Thoracic aorta (tissue), 2 donors: ENCODE results near the gene FRMPD2. TPM values are rescaled to one million over a fixed set of nuclear protein-coding genes. Genes with fewer than 3 reads are reported as not detected.

Experiments used
- ATAC-seq: fragments of 150-250 bp; one replicate; pipeline ENCODE4 v1.8.0; 2017; ENCODE audit warnings: low read depth; ENCODE audit not compliant: insufficient number of reproducible peaks, low FRiP score
- DNase-seq: peaks from one replicate; pipeline ENCODE4 v3.0.0-alpha.2; 2020; ENCODE audit warnings: low spot score
- H3K27ac ChIP-seq, 2 donors: fragments of 200-600 bp; sonication (generic); 1 replicate in 1 of 2; 2 replicates in 1 of 2; pipeline ENCODE4 v1.5.1; 2016; ENCODE audit warnings: mild to moderate bottlenecking in 2 of 2, moderate library complexity in 2 of 2
- H3K27me3 ChIP-seq: fragments of 200-600 bp; sonication (generic); replicated peaks from 2 replicates; pipeline ENCODE4 v1.6.0; 2016; ENCODE audit warnings: mild to moderate bottlenecking; ENCODE audit not compliant: insufficient read depth
- H3K36me3 ChIP-seq: fragments of 200-600 bp; sonication (generic); one replicate; pipeline ENCODE4 v1.5.1; 2016
- H3K4me1 ChIP-seq, 2 donors: fragments of 200-600 bp; sonication (generic); 1 replicate in 1 of 2; 2 replicates in 1 of 2; pipeline versions ENCODE4 v1.5.1 to v1.6.0; 2016; ENCODE audit warnings: low read depth in 2 of 2, mild to moderate bottlenecking in 1 of 2; ENCODE audit not compliant: control insufficient read depth in 1 of 2
- H3K4me3 ChIP-seq: fragments of 200-600 bp; sonication (generic); 2 replicates; pipeline ENCODE4 v1.5.1; 2016; ENCODE audit warnings: mild to moderate bottlenecking
- H3K9me3 ChIP-seq: fragments of 200-600 bp; sonication (generic); 2 replicates; pipeline ENCODE4 v1.5.1; 2016
- total RNA-seq, 2 donors: library from RNA; depleted of rRNA; stranded (reverse); fragments of >200 nt; gene quantifications; one replicate each; pipeline versions ENCODE4 v1.1.0 to v1.2.3, GENCODE V29; 2016
- TF ChIP-seq, protein P1 (sequence below): fragments of 200-600 bp; sonication (generic); IDR thresholded peaks from one replicate; pipeline ENCODE4 v1.5.1; 2019; ENCODE audit warnings: antibody characterized with exemption

FRMPD2 gene
- total RNA-seq, 2 donors from 2014 or later: not detected

DNA sequence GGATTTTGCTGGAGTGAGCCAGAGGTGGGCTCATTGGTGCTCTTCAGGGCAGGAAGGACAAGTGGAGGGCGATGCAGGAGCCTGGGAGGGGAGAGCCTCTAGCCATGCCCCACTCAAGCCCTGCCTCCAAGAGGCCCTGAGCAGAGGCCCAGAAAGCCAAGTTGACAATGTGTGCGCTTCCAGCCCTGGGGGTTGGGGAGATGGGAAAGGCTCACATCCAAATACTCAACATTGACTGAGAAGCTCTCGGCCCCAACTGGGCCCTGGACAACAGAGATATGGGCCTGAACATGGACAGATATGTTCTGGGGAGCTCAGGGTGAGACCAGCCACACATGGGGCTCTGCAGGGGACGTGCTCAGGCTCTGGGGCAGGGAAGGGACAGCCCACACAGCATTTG lies 39.0 kb downstream of the FRMPD2 start:
- Histone ChIP-seq H3K9me3 (no peaks in the 10 kb centered on the region), H3K4me3 (no peak overlapping the region), H3K27ac (no peak overlapping the region), H3K4me1 (no peaks in the 10 kb centered on the region), H3K36me3 (no peaks in the 10 kb centered on the region), H3K27me3 (no peaks in the 10 kb centered on the region)
- ATAC-seq (no peak), DNase-seq (no peak)
- TF ChIP-seq, protein P1, sequence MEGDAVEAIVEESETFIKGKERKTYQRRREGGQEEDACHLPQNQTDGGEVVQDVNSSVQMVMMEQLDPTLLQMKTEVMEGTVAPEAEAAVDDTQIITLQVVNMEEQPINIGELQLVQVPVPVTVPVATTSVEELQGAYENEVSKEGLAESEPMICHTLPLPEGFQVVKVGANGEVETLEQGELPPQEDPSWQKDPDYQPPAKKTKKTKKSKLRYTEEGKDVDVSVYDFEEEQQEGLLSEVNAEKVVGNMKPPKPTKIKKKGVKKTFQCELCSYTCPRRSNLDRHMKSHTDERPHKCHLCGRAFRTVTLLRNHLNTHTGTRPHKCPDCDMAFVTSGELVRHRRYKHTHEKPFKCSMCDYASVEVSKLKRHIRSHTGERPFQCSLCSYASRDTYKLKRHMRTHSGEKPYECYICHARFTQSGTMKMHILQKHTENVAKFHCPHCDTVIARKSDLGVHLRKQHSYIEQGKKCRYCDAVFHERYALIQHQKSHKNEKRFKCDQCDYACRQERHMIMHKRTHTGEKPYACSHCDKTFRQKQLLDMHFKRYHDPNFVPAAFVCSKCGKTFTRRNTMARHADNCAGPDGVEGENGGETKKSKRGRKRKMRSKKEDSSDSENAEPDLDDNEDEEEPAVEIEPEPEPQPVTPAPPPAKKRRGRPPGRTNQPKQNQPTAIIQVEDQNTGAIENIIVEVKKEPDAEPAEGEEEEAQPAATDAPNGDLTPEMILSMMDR: no peak

DNA sequence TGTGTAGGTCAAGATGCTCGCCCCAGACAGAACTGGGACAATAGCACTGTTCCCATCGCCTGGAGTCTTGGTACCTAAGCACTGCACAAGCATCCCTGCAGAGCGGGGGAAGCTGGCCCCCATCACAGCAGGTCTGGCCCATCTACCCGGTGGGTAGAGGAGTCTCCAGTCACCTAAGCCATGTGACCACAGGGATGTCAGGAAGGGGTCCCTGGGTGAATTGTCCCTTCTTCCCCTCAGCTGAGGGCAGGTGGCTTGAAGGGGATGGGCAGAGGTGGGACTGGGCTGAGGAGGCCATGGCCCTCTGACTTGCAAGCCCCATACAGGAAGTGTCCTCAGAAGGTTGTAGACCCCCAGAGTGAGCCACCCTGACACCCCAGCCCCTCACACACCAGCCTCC lies 39.7 kb downstream of the FRMPD2 start:
- no peaks in the 10 kb centered on the region for H3K9me3 ChIP-seq
- H3K4me3 ChIP-seq: no peak overlapping the region
- no peaks in the 10 kb centered on the region for H3K27me3 ChIP-seq
- no peak overlapping the region for H3K27ac ChIP-seq
- TF ChIP-seq, protein P1: no peak
- H3K4me1 ChIP-seq: no peaks in the 10 kb centered on the region
- DNase-seq: no peak
- no peaks in the 10 kb centered on the region for H3K36me3 ChIP-seq
- ATAC-seq: no peak

DNA sequence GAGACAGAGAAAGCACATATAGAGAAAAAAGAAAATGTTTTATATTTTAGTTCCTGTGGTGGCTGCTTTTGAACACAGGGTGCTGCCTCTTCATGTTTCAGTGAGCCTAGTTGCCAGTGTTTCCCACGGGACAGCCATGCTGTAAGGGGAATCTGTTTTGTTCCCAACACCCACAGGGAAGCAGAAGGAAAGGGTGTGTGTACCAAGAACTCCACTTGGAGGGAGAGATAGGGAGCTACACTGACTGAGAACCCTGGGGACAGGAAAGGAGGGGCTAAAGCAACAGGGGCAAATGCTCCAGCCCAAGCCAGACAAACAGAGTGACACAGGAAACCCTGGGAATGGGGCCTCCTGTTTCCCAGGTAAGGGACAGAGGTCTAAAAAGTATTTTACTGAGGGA lies 40.2 kb downstream of the FRMPD2 start:
- H3K36me3 ChIP-seq: no peaks in the 10 kb centered on the region
- no peaks in the 10 kb centered on the region for H3K9me3 ChIP-seq
- DNase-seq (no peak), ATAC-seq (no peak)
- no peak overlapping the region for H3K27ac ChIP-seq
- H3K27me3 ChIP-seq: no peaks in the 10 kb centered on the region
- no peaks in the 10 kb centered on the region for H3K4me1 ChIP-seq
- TF ChIP-seq, protein P1: no peak
- H3K4me3 ChIP-seq: no peak overlapping the region

DNA sequence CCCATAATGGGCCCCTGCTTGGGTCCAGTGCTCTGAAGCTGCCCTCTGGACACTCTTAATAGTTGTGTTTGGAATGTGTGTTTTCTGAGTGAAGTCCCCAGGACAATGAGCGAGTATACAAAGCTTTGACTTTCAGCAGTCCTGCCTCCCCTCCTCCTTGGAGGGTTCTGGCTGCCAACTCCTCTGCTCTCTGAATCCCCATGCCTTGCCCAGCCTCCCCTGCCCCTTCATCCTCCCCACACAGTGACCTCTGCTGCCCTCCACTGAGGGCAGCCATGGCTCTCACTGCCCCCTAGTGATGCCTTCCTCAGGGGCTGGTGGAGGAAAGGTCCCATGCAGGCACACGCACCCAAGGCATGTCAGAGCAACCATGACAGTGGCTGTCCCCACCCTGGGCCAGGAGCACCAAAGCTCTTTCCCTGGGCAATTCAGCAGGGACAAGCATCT lies 40.9 kb downstream of the FRMPD2 start:
- H3K4me3 ChIP-seq: no peak overlapping the region
- no peak for DNase-seq
- H3K27ac ChIP-seq: no peak overlapping the region
- H3K9me3 ChIP-seq: no peaks in the 10 kb centered on the region
- no peaks in the 10 kb centered on the region for H3K27me3 ChIP-seq
- no peak for ATAC-seq
- no peaks in the 10 kb centered on the region for H3K4me1 ChIP-seq
- H3K36me3 ChIP-seq: no peaks in the 10 kb centered on the region
- TF ChIP-seq, protein P1: no peak

DNA sequence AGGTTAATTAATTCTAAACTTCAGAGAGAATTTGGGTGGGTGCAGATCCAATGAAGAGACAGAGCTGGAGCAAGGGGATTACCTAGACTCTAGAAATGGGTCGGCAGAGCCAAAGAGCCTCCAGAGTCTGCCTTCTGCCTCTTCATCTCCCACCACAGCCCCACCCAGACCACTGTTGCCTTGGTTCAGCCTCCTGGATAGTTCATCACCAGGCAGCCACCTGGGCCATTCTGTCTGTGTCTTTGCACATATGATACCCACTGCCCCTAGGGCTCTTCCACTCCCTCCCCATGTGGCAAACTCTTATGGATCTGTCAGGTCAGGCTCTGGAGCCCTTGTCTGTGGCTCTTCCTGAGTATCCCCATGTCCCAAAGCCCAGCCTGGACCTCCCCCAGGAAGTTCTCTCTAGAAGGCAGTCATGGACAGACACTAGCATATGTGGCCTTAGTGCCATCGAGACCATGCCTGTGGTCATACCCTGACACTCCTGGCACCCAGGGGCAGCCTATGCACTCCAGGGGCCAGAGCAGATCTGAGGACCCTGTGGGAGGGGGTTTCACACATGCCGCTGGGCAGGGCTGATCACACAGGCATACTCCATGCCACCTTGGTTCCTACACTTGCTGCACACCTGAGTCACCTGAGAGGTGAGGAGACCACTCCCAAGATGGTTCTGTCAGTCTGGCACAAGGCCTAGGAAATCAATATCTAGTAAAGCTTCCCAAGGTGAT lies 41.6 kb downstream of the FRMPD2 start:
- DNase-seq (no peak), ATAC-seq (no peak)
- H3K27ac ChIP-seq: no peak overlapping the region
- no peak overlapping the region for H3K4me3 ChIP-seq
- no peaks in the 10 kb centered on the region for H3K9me3 ChIP-seq
- no peaks in the 10 kb centered on the region for H3K4me1 ChIP-seq
- TF ChIP-seq, protein P1: no peak
- H3K27me3 ChIP-seq: no peaks in the 10 kb centered on the region
- H3K36me3 ChIP-seq: no peaks in the 10 kb centered on the region
